HG02642 (cell line): ENCODE measurements around the gene PTHLH.
A peak's percentile ranks its signal among the peaks of the same experiment; 100 is the strongest.

ENCODE experiments used
- ATAC-seq: cut with Tn5 transposase; IDR thresholded peaks from one replicate; pipeline ENCODE4 v1.9.1; 2021; ENCODE audit warnings: mild to moderate bottlenecking; ENCODE audit not compliant: unreplicated experiment, poor library complexity

PTHLH gene

GRCh38 chr12:27946421-27946820, 26.1 kb downstream of the PTHLH start:
- no peak for ATAC-seq

GRCh38 chr12:27940756-27941402, 31.7 kb downstream of the PTHLH start:
- peak; percentile 87 for ATAC-seq

DNA sequence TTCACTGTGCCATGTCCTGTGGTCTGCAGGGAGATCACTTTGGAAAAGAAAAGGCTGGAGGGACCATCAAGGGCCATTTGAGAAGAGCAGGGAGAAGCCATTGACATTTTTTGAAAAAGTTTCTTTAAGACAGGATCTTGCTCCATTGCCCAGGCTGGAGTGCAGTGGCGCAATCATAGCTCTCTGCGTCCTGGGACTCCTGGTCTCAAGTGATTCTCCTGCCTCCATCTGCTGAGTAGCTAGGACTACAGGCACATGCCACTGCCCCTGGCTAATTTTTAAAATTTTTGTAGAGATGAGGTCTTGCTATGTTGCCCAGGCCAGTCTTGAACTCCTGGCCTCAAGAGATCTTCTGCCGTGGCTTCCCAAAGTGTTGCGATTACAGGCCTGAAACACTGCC, 32.3 kb downstream of the PTHLH start:
- ATAC-seq, result no peak

DNA sequence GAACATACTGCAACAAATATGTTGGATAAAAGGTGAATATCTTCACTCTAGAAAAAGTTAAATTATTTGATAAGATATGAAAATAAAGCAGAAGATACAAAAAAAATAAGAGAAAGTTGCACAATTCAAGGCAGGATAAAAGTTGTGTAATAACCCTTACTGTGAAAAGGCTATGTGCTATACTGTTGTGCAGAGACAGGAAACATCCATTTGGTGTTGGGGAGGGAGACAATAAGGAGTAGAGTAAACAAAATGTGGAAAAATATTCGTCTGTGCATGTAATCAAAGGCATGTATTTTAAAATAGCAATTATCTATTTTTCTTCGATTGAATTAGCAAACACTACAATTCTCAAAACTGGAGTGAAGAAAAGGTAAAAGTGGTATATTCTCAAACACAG, 34.8 kb downstream of the PTHLH start:
- no peak for ATAC-seq

- no peak for ATAC-seq
Observed at GRCh38 chr12:27936196-27936595, 36.3 kb downstream of the PTHLH start.

DNA sequence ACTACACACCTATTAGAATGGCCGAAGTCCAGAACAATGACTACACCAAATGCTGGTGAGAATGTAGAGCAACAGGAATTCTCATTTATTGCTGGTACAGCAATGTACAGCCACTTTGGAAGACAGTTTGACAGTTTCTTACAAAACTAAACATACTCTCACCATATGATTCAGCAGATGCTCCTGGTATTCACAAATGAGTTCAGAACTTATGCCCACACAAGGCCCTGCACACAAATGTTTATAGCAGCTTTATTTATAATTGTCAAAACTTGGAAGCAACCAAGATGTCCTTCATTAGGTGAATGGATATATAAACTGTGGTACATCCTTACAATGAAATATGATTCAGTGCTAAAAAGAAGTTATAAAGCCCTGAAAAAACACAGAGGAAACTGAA, 38.3 kb downstream of the PTHLH start:
- no peak for ATAC-seq

DNA sequence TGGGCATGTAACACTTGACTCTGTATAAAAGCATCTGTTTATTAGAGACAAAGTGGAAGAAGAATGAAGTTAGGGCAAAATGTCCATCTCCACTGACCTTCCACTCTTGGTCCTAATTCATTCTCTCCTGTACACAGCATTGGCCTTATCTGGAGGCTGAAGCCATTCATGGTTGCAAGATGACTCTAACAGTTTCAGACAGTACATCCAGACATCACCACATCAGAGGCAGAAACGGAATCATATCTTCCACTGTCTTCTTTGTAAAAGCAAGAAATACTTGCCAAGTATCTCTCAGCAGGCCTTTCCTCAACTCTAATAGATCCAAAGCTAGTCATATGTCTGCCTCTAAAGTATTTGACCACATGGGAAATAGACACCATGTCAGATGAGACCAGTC, 41.1 kb downstream of the PTHLH start:
- ATAC-seq, result no peak

DNA sequence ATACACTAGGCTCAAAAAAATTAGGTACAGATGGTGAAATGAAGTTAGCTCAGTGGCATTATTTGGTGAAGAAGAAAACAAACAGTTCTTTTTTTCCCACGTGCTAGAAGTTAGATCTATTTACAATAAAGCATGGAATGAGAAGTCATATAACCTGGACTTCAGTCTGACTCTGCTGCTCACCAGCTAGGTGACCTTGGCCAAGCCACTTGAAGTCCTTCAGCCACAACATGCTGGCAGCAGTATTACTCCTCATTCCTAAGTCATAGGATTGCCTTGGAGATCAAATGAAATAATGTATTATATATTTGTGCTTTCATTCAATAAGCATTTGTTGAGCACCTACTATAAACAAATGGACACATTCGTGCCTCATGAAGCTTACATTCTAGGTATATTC, 45.2 kb downstream of the PTHLH start:
- ATAC-seq, result no peak

- ATAC-seq, result no peak
Observed at GRCh38 chr12:27924350-27925135, 48.0 kb downstream of the PTHLH start.

DNA sequence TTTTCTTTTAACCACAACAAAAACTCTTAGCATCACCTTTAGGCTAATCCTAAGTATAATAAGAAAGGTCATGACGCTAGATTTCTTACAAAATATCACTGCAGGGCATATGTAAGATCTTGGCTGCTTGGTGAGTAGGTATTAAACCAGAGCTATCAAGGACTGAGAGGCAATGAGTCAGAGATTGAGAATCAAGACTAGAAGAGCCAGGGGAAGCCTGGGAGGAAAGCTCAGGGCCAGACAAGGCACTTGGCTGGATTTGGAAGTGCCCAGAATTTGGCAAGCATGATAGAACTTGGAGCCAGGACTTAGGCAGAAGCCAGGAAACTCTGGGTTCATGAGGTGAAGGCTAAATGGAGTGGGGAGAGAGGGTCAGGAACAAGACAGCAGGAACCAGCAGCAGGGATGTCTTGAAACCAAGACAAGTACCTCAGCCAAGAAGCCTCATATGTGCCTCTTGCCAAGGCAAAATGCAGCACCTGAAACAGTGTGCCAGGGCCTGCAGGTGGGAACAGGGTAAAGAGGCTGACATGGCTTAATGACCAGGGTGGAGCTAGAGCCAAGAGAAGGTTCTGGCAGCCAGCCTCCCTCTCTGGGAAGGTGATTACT, 49.9 kb downstream of the PTHLH start:
- ATAC-seq, result no peak

DNA sequence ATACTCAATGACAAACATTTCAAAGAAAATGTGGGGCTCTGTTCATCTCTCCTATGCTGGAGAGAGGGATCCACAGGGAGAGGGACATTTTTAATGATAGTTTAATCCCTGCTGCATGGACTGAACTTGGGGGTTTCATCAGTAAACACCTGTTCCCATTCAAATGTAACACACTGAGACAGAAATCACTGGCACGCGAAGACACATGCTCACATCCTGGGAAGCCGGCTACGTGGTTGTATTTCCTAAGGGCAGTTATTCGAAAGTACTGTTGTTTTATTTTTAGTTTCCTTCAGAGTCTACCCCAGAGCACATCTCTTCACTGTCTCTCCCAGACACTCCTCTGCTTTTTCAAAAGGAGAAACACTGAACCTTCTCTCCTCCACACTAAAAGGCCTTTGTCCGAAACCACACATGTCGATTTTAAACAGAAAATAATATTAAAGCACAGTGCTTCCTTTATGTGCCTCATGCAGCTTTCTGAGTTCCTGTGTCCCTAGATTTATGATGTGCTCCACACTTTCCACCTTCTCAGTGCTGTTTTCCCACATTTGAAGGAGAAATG, 52.8 kb downstream of the PTHLH start:
- no peak for ATAC-seq

GRCh38 chr12:27915536-27915935, 57.0 kb downstream of the PTHLH start:
- ATAC-seq, result no peak

DNA sequence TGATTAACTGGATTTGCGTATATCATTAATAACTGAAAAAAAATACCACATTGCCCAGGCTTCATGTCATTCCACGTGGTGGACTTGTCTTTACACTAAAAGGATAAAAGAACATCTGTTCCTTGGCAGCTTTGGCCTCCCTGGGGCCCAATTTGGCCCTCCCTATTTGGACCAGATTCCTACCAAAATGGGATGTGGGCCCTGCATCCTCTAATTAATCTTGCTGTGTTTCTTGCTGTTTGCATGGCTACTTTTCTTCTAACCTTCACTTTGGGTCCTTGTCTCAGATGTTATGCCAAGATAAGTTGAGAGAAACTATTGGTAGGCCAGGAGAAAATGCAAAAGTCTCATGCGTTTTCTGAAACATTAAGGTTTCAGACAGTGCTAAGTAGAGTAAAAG, 57.5 kb downstream of the PTHLH start:
- no peak for ATAC-seq

DNA sequence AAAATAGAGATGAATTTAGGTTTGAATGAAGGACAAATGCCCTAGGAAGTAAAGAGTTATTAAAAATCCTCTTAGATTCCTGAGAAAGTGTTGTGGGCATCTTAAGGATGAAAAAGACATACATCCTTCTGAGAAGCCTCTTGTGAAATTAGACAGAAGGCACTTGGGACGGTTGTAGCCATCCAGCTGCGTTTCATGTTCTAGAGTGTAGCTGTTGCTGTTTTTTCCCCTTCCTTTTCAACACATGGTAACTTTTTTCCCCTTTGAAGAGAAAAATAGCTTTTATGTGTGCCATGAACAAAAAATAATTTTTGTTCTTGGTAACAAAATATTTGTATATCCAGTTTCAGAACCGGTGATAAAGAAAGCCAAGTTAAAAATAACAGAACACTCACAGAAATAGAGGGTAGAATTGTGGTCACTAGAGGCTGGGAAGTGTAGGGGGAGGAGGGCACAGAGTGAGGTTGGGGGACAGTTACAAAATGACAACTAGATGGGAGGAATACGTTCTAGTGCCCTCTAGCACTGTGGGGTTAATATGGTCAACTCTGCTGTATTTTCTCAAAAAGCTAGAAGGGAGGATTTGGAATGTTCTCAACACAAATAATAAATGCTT, 58.4 kb downstream of the PTHLH start:
- peak; percentile 54 for ATAC-seq

DNA sequence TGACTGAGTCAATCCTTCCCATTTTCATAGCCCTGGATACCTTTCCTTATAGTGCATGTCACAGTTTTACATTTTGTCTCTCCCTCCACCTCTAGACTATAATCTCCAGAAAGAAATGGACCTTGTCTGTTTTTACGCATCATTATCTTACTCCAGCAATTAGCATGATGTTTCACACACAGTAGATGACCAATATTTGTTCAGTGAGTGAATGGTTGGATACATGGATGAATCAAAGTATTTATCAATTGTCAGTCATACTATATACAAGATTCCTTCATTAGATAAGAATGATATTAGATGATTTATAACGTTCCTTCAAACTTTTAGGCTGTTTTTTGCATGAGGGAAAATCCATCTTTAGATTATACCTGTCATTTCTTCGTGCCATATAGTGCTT, 61.1 kb downstream of the PTHLH start:
- ATAC-seq, result no peak
